MCF 10A (cell line): Measurements from ENCODE around the gene ZNRD2. TPM values are rescaled to one million over a fixed set of nuclear protein-coding genes. Genes with fewer than 3 reads are reported as not detected.

ENCODE experiments used
- BruUV-seq: library from RNA; stranded (reverse); fragments of 400-500 nt; replicated peaks from 2 replicates; lab custom pipeline; 2021; lab: Mats Ljungman, UMichigan
- CTCF ChIA-PET: fragments of 300-600 bp; sonication (Branson Sonifier 250); formaldehyde crosslinking; extraction: SDS; loops from one replicate; lab custom pipeline; 2021; ENCODE audit warnings: antibody characterized with exemption, inconsistent platforms; lab: Yijun Ruan, JAX
- POLR2A ChIA-PET: fragments of 300-600, 350-650 bp; sonication (Branson Sonifier 250); formaldehyde crosslinking; extraction: SDS; loops from one replicate; lab custom pipeline; 2020; ENCODE audit warnings: antibody characterized with exemption, inconsistent platforms; lab: Yijun Ruan, JAX
- DNase-seq: peaks from one replicate; pipeline ENCODE4 v3.0.0-alpha.2; 2018; ENCODE audit not compliant: unreplicated experiment
- H3K27ac Mint-ChIP-seq: one replicate; pipeline ENCODE4 v1.8.0; 2022; ENCODE audit warnings: mild to moderate bottlenecking, low read depth, mixed read lengths; ENCODE audit not compliant: unreplicated experiment
- H3K27me3 Mint-ChIP-seq: one replicate; pipeline ENCODE4 v1.8.0; 2022; ENCODE audit warnings: mixed read lengths; ENCODE audit not compliant: insufficient read depth, unreplicated experiment
- H3K36me3 Mint-ChIP-seq: one replicate; pipeline ENCODE4 v1.8.0; 2022; ENCODE audit warnings: mild to moderate bottlenecking, moderate library complexity, mixed read lengths; ENCODE audit not compliant: insufficient read depth, unreplicated experiment
- H3K4me1 Mint-ChIP-seq: one replicate; pipeline ENCODE4 v1.8.0; 2022; ENCODE audit warnings: mixed read lengths; ENCODE audit not compliant: insufficient read depth, unreplicated experiment
- H3K4me3 Mint-ChIP-seq: one replicate; pipeline ENCODE4 v1.8.0; 2022; ENCODE audit warnings: mild to moderate bottlenecking, moderate library complexity, mixed read lengths; ENCODE audit not compliant: unreplicated experiment
- H3K9me3 Mint-ChIP-seq: one replicate; pipeline ENCODE4 v1.8.0; 2022; ENCODE audit warnings: mixed read lengths; ENCODE audit not compliant: unreplicated experiment
- CTCF ChIP-seq: fragments of 200-600 bp; IDR thresholded peaks from one replicate; pipeline ENCODE4 v1.8.0; 2022; ENCODE audit warnings: antibody characterized with exemption, mild to moderate bottlenecking; ENCODE audit not compliant: unreplicated experiment
- intact Hi-C: fragments of 100-400 bp; cut with micrococcal nuclease; formaldehyde crosslinking; loops from 2 replicates; pipeline ENCODE4 v1.14.1; 2022
- total RNA-seq: library from RNA; stranded (reverse); gene quantifications from 2 replicates; pipeline ENCODE4 v1.2.3, GENCODE V29; 2022

ZNRD2 gene
- total RNA-seq, 1 experiment from 2014 or later, result 65.4 TPM

GRCh38 chr11:65578134-65578533, 7.9 kb downstream of the ZNRD2 start:
- no peak for DNase-seq
- Mint-ChIP-seq H3K36me3 (peaks cover 40% of the 10 kb centered on the region), H3K9me3 (no peaks in the 10 kb centered on the region), H3K27me3 (no peaks in the 10 kb centered on the region), H3K4me3 (peak overlapping the region; percentile 97), H3K4me1 (peaks cover 28% of the 10 kb centered on the region), H3K27ac (peak overlapping the region; percentile 68)
- POLR2A ChIA-PET, result interaction anchor here (0.5 to 3.7 kb wide), 7 partner anchors 9 to 322 kb away, joined by 3 to 60 read pairs (median 5); partner anchors contain the start of genes FOSL1, MAP3K11 and PCNX3
- TF ChIP-seq CTCF, result no peak
- CTCF ChIA-PET, result interaction anchor here (1.9 kb wide), 2 partner anchors 16 to 37 kb away, joined by 10 to 16 read pairs; no protein-coding TSS in a partner anchor
- BruUV-seq, result no TSS peak
- intact Hi-C loops, result no loop called here

- no TSS peak for BruUV-seq
- Mint-ChIP-seq H3K27me3 (no peaks in the 10 kb centered on the region), H3K4me3 (peak overlapping the region; percentile 3), H3K4me1 (peaks cover 28% of the 10 kb centered on the region), H3K9me3 (no peaks in the 10 kb centered on the region), H3K27ac (peak overlapping the region; percentile 68), H3K36me3 (peaks cover 36% of the 10 kb centered on the region)
- POLR2A ChIA-PET, result no interaction called here
- intact Hi-C loops, result no loop called here
- no peak for TF ChIP-seq CTCF
- CTCF ChIA-PET, result interaction anchor here (1.9 kb wide), 1 partner anchor 15 kb away, joined by 10 read pairs; no protein-coding TSS in a partner anchor
- DNase-seq, result no peak
Measured at GRCh38 chr11:65578667-65579066, 8.4 kb downstream of the ZNRD2 start.

GRCh38 chr11:65579291-65579690, 9.0 kb downstream of the ZNRD2 start:
- no peak for TF ChIP-seq CTCF
- BruUV-seq, result no TSS peak
- intact Hi-C loops, result no loop called here
- no peak overlapping the region for H3K27ac Mint-ChIP-seq
- ChIA-PET POLR2A (no interaction called here), CTCF (interaction anchor here (0.7 to 1.9 kb wide), 2 partner anchors 9 to 15 kb away, joined by 3 to 10 read pairs; partner anchors contain the start of gene ZNRD2)
- no peak for DNase-seq
- peaks cover 28% of the 10 kb centered on the region for H3K4me1 Mint-ChIP-seq
- peaks cover 35% of the 10 kb centered on the region for H3K36me3 Mint-ChIP-seq
- H3K9me3 Mint-ChIP-seq, result no peaks in the 10 kb centered on the region
- no peak overlapping the region for H3K4me3 Mint-ChIP-seq
- H3K27me3 Mint-ChIP-seq, result no peaks in the 10 kb centered on the region

- CTCF ChIA-PET, result interaction anchor here (0.6 to 1.6 kb wide), 2 partner anchors 20 to 39 kb away, joined by 3 to 8 read pairs; no protein-coding TSS in a partner anchor
- no TSS peak for BruUV-seq
- intact Hi-C loops, result no loop called here
- no peak overlapping the region for H3K27ac Mint-ChIP-seq
- H3K4me1 Mint-ChIP-seq, result peaks cover 23% of the 10 kb centered on the region
- POLR2A ChIA-PET, result interaction anchor here (1.0 kb wide), 1 partner anchor 35 kb away, joined by 3 read pairs; no protein-coding TSS in a partner anchor
- H3K36me3 Mint-ChIP-seq, result peaks cover 32% of the 10 kb centered on the region
- H3K9me3 Mint-ChIP-seq, result no peaks in the 10 kb centered on the region
- no peak overlapping the region for H3K4me3 Mint-ChIP-seq
- no peak for TF ChIP-seq CTCF
- no peaks in the 10 kb centered on the region for H3K27me3 Mint-ChIP-seq
- no peak for DNase-seq
Measured at GRCh38 chr11:65580031-65580692, 9.9 kb downstream of the ZNRD2 start.
